GM21619 (cell line): Measurements from ENCODE around the gene CLSTN2.

ENCODE experiments used
- ATAC-seq: cut with Tn5 transposase; IDR thresholded peaks from one replicate; pipeline ENCODE4 v1.9.1; 2021; ENCODE audit not compliant: unreplicated experiment

Gene CLSTN2

DNA sequence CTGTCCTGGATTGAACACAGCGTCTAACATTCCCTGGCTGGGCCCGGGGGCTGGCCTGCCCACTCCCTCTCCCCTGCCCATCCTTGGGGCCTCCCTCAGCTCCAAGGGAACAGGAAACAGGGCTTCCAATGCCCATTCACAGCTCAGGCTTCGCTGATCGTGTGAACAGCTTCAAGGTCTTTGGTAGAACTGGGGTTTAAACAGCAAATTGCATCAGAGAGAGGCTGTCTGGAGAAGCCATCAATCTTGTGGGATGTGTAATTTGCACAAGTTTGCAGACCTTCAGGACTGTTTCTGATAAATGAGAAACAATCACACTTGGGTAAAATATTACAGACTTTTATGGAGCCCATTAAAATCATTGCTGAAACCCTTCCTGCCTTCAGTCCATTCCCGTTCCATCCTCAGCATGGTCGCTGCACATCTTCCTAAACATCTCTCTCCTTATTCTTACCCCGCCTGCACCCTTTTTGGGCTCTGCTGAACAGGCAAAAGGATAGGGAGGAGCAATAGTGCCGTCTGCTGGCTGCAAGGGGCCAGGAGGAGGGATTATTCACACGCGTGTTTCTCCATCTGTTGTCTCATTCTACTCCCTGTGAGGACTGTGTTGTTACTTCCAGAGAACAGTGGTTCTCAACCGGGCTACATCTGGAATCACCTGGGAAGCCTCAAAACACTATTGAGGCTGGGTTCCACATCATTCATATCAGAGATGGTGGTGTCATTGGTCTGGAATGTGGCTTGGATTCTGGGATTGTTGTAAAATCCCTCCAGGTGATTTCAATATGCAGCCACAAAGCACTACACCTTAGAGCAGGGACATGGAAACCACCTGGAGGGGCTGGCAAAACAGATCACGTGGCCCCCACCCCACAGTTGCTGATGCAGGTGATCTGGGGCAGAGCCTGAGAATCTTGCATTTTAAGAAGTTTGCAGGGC lies 116.3 kb downstream of the CLSTN2 start:
- ATAC-seq, result no peak

DNA sequence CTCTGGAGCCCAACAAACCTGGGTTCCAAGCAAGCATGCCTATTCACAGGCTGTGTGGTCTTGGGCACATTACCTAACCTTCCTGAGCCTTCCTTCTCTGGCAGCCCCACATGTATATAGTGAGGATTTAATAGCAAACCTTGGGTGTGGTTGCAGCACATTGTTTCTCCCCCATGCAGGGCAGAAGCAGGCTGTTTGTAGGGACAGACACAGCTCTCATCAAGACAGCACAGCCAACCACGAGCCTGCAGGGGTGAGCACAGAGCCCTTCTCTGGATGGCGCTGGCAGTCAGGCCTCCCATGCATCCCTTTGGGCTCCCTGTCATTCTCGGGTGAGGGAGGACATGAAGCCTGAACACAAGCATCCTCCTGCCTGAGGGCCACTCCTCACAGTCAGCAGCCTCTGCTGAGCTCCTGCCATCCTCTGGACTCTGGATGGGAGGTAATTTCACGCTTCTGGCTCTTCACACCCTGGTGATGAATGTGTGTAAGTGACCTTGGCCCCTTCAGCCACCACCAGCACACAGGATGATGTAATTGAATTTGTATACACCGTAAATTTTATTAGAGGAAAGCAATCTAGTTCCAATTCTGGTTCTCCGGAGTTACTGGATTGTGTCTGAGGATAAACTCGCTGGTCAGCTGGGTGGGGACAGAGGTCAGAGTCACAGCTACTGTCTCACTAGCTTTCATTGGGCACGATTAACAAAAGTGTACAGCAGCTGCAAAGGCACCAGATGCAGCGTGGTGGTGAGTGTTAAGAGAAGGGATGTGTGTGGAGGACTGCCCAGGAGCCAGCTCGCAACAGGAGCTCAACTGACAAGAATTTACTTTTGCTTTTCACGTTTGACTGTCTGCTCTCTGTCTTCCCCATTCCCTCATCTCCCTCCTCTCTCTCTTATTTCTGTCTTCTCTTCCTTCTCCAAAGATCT lies 118.1 kb downstream of the CLSTN2 start:
- ATAC-seq, result no peak

DNA sequence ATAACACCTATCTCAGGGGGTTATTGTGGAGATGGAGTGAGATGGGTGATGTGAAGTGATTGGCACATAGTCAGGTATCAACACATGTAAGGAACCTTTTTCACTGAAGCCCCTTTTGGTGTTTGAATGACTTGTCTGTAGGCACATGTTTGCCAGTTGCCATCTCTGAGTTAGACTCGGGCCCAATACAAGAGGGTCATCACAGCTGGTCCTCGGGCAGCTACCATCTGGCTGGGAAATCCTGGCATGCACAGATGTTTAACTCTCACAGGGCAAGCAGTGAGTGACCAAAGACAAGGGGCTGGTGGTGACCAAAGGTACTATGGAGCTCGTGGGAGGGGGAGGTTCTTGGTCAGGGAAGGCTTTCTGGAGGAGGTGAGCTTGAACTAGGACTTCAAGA lies 118.8 kb downstream of the CLSTN2 start:
- no peak for ATAC-seq

DNA sequence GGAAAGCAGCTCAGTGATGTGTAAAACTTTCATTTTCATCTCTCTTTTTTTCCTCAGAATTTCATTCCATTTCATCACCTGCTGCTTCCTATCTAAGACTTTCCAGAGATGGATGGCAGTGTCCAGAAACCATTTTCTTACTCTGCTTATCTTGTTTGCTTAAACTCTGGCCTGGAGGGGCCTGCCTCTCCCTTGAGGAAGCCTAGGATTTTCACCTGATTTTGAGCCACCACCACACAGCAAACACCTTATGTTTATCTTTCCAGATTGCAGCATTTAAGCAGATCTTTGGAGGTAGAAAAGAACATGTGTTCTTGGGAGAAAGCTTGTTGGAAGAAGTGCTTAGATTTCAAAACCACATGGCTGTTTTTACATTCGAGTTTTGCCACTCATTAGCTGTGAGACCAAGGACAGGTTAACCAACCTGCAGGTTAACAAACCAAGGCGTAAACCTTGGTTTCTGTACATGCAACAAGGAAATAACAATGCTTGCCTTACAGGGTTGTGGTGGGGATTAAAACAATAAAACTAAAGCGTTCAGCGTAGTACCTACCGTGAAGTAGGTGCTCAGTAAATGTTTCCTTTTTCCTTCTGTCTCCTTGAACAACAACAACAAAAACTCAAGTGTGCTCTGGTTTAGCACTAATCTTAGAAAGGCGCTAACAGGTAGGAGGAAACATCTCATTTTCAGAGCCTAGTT lies 120.3 kb downstream of the CLSTN2 start:
- no peak for ATAC-seq

DNA sequence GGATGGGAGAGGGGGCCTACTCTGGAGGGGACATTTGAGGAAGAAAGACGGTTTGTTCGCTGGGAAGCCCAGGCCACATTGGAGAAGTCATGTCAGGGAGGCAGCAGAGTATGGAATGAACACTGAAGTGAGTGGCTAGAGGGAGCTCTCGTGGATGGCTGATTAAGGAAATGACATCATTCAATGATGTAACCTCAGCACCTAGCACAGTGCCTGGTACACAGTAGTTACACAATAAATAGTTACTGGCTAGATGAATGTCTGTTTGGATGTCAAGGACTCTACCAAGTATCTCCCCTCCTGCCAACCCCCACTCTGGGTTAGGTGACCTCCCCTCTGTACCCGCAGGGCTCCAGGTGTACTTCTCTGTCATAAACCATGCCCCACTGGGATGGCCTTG lies 121.1 kb downstream of the CLSTN2 start:
- ATAC-seq, result no peak

DNA sequence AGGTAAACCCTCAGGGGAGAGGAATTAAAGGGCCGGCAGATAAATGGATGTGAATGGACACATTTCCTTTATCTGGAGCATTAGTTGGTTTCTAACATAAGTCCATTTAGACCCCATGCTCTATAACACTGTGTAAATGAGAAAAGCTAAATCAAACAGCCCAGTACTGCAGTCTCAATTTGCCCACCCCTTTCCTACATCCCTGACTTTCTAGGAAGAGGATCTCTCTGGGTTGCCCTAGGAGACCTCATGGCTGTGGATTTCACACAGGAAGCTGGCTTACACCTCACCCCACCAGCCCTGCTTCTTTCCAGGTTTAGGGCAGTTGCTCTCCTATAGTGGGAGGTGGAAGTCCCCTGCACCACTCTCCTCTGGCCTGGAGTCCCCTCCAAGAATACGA lies 126.2 kb downstream of the CLSTN2 start:
- no peak for ATAC-seq

DNA sequence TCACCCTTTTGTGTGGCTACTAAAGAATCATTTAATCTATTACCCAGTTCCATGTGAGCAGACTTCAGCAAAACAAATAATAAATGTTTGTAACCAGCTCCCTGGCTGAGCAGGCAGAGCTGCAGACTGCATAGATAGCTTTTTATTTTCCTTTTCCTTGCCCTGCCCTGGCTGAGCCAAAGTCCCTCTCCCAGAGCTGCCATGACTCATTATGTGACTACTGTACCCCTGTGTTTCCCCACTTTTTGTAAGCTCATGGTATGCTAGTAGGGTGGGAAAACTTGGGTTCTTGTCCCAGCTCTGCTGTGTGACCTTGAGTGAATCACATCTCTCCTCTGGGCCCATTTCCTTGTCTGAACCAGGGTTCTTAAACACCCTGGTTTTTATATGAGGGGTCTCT lies 127.5 kb downstream of the CLSTN2 start:
- ATAC-seq, result no peak

DNA sequence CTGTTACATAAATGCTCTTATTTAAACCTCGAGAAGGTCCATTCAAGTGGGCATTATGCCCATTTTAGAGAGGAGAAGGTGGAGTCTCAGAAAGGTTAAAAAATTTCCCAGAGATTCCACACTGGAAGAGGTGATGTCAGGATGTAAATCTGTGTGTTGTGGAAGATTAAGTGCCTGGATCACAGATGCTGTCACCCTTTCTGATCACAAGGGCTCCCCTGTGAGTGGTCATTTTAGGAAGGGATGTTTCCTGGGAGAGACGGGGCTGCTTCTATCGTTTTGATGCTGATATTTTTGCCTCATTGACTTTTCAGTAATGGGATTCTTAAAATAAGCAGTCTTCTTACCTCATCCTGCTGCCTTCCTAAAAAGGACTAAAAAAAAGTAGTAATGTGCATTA lies 132.5 kb downstream of the CLSTN2 start:
- ATAC-seq, result no peak

DNA sequence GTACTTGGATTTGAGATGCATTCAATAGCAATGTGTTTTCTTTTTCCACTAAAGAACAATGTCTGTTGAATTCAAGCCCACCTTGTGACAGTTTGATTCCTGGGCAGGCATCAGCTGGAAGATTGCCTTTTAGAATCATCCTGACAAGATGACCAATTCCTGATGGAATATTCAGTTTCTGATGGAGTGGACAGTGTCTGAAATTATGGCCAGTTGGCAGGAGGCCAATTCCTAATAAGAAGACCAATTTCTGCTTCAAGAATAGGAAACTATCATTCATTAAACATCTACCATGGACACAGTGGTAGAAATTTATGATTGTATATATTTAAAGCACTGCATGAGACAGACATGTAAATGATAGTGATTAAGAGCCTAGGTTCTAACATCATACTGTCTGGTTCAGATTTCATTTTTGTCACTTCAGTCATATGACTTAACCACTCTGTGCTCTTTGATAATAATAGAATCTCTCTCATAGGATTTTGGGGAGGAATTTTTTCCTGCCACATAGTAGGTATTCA lies 133.6 kb downstream of the CLSTN2 start:
- ATAC-seq, result no peak

DNA sequence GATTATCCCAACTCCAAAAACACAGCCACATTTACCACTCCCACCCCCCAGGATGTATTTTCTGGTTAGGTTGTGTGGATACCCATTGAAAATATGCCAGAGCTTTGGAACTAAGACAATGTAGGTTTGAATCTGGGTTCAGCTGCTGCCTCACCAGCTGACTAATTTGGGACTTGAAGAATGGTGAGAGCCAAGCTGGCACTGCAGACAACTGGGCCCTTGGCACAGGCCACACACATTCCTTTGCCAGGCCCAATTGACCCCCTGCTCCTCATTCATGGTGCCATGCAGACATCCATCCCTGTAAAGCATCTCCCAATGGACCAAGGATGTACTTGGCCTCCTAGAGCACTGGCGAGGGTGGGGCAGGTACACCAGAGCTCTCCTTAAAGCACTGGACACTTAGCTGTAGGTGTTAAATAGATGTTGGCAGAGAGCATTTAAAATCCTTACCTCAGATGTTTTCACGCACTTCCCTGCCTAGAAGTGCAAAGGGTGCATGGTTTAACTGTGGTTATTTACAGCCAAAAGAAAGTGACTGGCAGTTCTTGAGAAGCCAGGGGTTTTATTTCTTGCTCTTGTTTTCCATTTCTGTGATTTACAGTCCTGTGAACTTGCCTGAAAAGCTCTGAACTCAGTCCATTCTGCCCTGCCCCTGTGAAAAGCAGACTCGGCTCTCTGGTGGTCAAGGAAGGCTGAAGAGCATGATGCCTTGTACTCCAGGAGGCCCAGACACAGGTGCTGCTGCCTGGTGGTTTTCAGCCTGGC lies 138.5 kb downstream of the CLSTN2 start:
- no peak for ATAC-seq

DNA sequence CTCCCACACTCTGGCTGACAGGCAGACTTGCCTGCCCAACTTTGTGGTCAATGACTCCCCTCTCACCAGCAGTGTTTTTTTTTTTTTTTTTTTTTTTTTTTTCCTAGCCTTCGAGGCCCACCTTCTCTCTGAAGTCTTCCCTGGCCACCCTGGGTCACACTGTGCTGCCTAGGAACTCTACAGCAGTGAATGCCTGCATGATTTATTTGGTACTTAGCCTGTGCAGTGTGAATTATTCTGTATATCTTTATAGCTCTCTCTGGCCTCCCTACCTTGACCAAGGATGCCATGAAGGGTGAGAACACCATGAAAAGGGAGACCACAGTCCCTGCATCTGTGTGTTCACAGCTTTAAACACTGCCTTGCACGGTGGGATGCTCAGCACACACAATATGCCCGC lies 141.6 kb downstream of the CLSTN2 start:
- ATAC-seq, result no peak

DNA sequence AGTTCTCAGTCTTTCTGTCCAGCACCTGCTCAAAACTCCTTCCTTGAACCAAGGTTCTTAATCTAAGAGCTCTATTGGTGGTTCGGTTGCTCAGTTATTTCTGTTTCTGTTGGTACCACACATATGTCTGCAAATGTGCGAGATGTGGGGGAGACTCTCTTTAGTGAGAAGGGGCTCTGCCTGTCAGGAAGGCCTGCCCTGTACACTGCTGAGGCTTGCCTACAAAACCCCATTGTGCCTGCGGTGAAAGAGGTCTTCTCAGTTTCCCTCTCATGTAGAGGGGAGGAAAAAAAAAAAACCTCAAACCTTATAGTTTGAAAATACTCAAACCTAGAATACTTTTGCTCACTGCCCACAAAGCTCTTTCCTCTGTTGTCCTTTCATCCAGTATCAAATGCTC lies 142.4 kb downstream of the CLSTN2 start:
- no peak for ATAC-seq

DNA sequence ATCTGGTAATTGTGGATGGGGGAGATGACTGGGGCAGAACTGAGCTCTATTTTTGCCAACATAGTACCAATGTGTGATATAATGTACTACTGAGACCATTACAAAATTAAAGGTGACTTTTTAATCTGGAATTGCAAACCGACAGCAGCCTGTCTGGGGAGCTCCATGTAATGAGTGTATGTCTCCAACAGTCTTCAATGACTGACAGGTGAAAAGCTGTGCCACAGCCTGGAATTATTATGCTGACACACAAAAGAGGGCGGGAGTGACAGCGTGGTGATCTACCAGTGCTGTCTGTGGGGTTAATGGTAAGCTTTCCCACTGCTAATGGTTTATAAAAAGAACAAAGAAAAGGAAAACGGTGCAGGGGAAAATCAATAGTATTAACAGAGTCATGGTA lies 143.4 kb downstream of the CLSTN2 start:
- no peak for ATAC-seq

DNA sequence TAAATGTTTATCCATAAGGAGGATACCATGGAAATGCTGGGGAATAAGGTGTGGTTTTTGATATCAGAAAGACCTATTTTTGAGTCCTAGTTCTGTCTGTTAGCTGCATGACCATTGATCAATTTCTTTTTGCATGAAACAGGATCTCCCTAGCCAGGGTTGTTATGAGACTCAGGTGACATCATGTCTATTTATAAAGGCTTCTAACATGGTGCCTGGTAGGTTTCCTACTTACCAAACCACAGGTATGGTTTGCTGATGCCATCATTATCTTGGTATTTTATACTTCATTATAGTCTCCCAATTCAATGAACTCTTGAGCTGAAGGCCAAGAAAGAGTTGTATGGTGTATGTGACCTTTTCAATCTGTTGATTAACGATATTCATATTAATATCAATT lies 144.0 kb downstream of the CLSTN2 start:
- ATAC-seq, result no peak

DNA sequence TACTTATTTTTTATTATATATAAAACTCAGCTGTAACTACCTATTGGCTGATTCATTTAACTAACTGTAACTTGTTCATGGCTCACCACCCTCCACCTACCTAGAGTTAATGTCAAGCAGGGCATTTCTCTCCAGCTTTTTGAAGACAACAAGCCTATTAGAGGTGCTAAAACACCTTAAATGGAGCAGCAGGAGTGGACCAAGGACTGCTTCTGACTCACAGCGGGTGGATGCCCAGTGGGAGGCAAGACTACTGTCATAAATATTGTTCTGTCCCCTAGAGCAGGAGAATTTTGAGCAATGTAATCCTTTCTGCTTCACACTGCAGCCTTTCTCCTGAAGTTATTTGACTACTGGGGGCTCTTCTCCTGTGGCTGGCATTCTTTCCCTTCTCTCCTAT lies 146.9 kb downstream of the CLSTN2 start:
- no peak for ATAC-seq

DNA sequence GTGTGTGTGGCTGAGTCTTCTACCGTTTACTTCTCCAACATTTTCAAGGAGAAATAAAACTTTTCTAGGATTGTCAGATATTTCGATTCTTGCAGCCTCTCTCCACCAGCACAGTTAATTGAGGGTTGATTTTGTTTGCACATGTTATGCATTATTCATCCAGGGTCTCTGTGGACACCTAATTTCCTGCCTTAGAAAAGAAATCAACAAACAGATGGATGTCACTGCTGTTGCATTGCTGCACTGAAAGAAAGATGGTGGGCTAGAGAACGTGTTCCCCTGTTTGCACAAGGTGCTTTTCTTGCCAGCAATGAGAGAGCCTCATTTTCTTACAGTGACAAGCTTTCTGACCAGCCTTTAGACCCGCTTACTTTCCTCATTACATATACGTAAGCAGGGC lies 150.0 kb downstream of the CLSTN2 start:
- ATAC-seq, result no peak

DNA sequence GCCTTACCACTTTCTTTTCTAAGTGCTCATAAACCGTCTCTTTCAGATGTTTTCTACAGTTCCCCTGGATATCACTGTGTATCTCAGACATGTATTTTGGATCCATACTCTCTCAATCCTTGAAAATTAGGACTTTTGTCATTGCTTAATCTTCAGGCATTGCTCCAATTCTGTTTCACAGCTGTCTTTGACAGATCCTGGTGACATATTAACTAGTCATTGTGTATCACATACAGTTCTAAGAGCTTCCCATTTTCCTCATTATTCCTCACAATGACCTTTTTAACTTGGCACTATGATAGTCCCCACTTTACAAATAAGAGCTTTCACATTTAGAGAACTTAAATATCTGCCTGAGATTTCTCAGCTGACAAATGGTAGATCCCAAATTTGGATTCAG lies 151.7 kb downstream of the CLSTN2 start:
- ATAC-seq, result no peak

DNA sequence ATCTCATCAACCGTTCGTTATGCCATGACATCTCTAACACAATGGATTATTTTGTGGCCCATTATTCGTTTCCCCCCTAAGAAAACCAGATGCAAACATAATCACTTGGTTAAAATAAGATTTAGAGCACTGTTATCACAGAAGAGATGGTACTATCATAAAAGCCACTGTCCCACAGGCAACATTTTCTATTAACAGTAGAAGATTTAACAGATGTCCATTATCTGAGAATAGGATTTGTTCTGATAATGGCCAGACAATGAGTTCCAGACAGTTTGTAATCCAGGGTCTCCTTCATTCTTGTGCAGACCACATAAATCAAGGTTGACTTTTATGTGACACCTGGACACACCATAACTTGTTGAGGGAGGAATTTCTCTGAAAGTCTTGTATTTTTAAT lies 153.1 kb downstream of the CLSTN2 start:
- ATAC-seq, result no peak

DNA sequence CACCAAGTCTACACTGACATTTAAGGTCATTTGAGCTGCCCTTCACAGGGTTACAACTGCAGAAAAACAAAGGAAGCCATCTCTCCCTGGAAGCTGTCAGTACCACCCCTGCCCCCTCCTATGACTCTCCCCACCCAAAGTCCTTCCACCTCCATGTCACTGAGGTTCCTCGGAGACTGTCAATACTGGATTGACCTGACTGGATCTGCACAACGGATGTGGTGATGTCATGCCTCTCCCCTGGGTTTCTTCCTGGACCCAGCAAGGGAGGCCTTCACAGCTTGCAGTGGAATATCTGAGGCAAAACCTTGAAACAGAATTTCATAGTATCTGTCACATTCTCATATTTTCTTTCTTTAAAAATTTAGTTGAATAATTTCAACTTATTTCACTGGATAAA lies 153.5 kb downstream of the CLSTN2 start:
- no peak for ATAC-seq

DNA sequence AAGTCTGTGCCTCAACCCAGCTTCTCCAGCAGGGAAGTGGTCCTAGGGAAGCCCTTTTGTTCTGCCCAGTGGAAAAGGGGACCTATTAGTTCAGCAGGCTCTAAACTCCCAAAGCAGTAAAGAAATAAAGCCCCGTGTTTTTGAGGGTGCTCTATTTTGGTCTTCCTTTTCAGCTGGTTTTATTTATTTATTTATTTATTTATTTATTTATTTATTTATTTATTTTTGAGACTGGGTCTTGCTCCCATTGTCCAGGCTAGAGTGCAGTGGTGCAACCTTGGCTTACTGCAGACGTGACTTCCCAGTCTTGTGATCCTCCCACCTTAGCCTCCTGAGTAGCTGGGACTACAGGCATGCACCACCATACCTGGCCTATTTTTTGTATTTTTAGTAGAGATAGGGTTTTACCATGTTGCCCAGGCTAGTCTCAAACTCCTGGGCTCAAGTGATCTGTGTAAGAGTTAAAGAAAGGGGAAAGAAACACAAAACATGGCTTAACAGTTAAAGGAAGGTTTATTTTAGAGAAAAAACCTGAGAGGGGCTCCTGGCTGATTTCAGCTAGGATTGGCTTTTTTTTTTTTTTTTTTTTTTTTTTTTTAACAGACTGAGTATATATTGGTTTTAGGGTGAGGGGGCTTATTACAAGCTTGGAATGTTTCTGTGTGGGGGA lies 154.6 kb downstream of the CLSTN2 start:
- no peak for ATAC-seq
